Panc1 (cell line): ENCODE measurements around the gene NGB. TPM values are rescaled to one million over a fixed set of nuclear protein-coding genes. Genes with fewer than 3 reads are reported as not detected.

Experiments
- ATAC-seq: fragments of 200-7000 bp; cut with Tn5 transposase; 2 replicates; pipeline ENCODE4 v1.9.1; 2020; ENCODE audit warnings: mild to moderate bottlenecking, moderate library complexity
- BruUV-seq: library from RNA; stranded (reverse); fragments of 400-500 nt; replicated peaks from 2 replicates; lab custom pipeline; 2021; lab: Mats Ljungman, UMichigan
- CTCF ChIA-PET: fragments of 300-600 bp; sonication (Branson Sonifier 250); formaldehyde crosslinking; loops from one replicate; lab custom pipeline; 2022; ENCODE audit warnings: antibody characterized with exemption; lab: Charles Lee
- POLR2A ChIA-PET: fragments of 300-600 bp; sonication (Branson Sonifier 250); formaldehyde crosslinking; loops from one replicate; lab custom pipeline; 2022; ENCODE audit warnings: antibody characterized with exemption; lab: Charles Lee
- DNase-seq: peaks from one replicate; pipeline ENCODE4 v3.0.0-alpha.2; 2010; ENCODE audit warnings: low read depth, low spot score
- H3K27ac ChIP-seq: 2 replicates; pipeline ENCODE4 v1.5.1; 2011; ENCODE audit warnings: mild to moderate bottlenecking, low read length, inconsistent platforms
- H3K27me3 ChIP-seq: fragments of 200-500 bp; sonication (Bioruptor generic); 2 replicates; pipeline ENCODE4 v1.6.0; 2014; ENCODE audit warnings: low read length, inconsistent platforms; ENCODE audit not compliant: control insufficient read depth, insufficient read depth
- H3K36me3 ChIP-seq: fragments of 200-500 bp; sonication (Bioruptor generic); 2 replicates; pipeline ENCODE4 v1.5.1; 2014; ENCODE audit warnings: inconsistent platforms, mild to moderate bottlenecking, low read length, moderate library complexity; ENCODE audit not compliant: control insufficient read depth, insufficient read depth
- H3K4me1 ChIP-seq: 2 replicates; pipeline ENCODE4 v1.5.1; 2011; ENCODE audit warnings: inconsistent platforms, mild to moderate bottlenecking, low read length, moderate library complexity; ENCODE audit not compliant: control insufficient read depth, insufficient read depth
- H3K4me3 ChIP-seq, 2 experiments: 2 replicates each; pipeline ENCODE4 v1.5.1; 2011 to 2012; ENCODE audit warnings: low read depth in 2 of 2, low read length in 2 of 2, mild to moderate bottlenecking in 2 of 2, inconsistent platforms in 1 of 2, moderate library complexity in 1 of 2
- H3K9me3 ChIP-seq: fragments of 200-500 bp; sonication (Bioruptor generic); 2 replicates; pipeline ENCODE4 v1.5.1; 2014; ENCODE audit warnings: low read depth, mild to moderate bottlenecking, inconsistent platforms, low read length, moderate library complexity; ENCODE audit not compliant: control insufficient read depth, insufficient read depth
- CTCF ChIP-seq: fragments of 450-650 bp; IDR thresholded peaks from 2 replicates; pipeline ENCODE4 v1.5.1; 2017; ENCODE audit warnings: mild to moderate bottlenecking
- POLR2AphosphoS5 ChIP-seq: IDR thresholded peaks from 2 replicates; pipeline ENCODE4 v1.6.1; 2012; ENCODE audit warnings: mild to moderate bottlenecking, low read depth, low read length, moderate library complexity
- SIN3A ChIP-seq: IDR thresholded peaks from 2 replicates; pipeline ENCODE4 v1.6.1; 2012; ENCODE audit warnings: low read depth, mild to moderate bottlenecking, low read length, moderate library complexity, borderline replicate concordance; ENCODE audit not compliant: insufficient read depth
- TCF7L2 ChIP-seq: IDR thresholded peaks from 2 replicates; pipeline ENCODE4 v1.6.1; 2011; ENCODE audit warnings: mild to moderate bottlenecking, low read depth, low read length, inconsistent platforms
- in situ Hi-C: cut with HindIII; loops from 2 replicates; pipeline ENCODE4 v1.10.0; 2016; ENCODE audit warnings: low sequenced_read_pairs, low pct_unique_long_range_greater_than_20kb
- intact Hi-C: fragments of 100-400 bp; cut with micrococcal nuclease; formaldehyde crosslinking; loops from one replicate; pipeline ENCODE4 v1.10.0; 2022; ENCODE audit not compliant: unreplicated experiment
- total RNA-seq: library from RNA; stranded (reverse); gene quantifications from one replicate; pipeline ENCODE4 v1.2.1, GENCODE V29; 2021; ENCODE audit not compliant: unreplicated experiment
- TF ChIP-seq, protein P1 (sequence below), 2 experiments: IDR thresholded peaks; 2 replicates each; pipeline ENCODE4 v1.6.1; 2011 to 2012; ENCODE audit warnings: low read depth in 2 of 2, control low read depth in 1 of 2, low read length in 1 of 2, mild to moderate bottlenecking in 1 of 2, moderate library complexity in 1 of 2; ENCODE audit not compliant: insufficient read depth in 1 of 2

Gene NGB
- total RNA-seq, 1 experiment from 2014 or later, result not detected

DNA sequence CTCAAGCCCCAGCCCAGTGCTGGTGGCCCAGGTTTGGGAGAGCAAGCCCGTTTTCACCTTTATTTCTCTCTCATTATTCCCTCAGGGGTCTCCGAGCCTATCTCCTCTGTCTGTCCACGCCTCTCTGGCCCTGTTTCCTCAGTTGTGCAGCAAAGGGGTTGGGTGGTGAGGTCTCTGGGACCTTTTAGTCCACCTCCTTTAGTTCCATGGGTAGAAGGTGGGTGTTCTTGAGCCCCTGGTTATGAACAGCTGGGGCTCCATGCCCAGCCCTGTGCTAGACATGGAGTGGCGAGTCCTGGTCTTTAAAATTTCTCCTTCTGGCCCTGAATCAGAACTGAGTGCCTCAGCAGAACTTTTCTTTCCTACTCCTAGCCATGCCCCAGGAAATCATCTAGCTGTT, 1.3 kb upstream of the NGB start:
- no peaks in the 10 kb centered on the region for H3K27me3 ChIP-seq
- peaks cover 4% of the 10 kb centered on the region for H3K4me1 ChIP-seq
- ATAC-seq (no peak), DNase-seq (no peak)
- H3K27ac ChIP-seq, result no peak overlapping the region
- intact Hi-C loops, result no loop called here
- no peaks in the 10 kb centered on the region for H3K36me3 ChIP-seq
- POLR2A ChIA-PET, result no interaction called here
- no peak overlapping the region for H3K4me3 ChIP-seq
- no peaks in the 10 kb centered on the region for H3K9me3 ChIP-seq
- no TSS peak for BruUV-seq
- CTCF ChIA-PET, result interaction anchor here (0.6 kb wide), 1 partner anchor 49 kb away, joined by 7 read pairs; the partner anchor contains the start of genes GSTZ1 and POMT2
- in situ Hi-C loops, result no loop called here
- no peak for TF ChIP-seq CTCF

GRCh38 chr14:77270361-77271112, 469 bp downstream of the NGB start:
- no peak for TF ChIP-seq CTCF
- TF ChIP-seq POLR2AphosphoS5, result no peak
- TF ChIP-seq TCF7L2, result no peak
- no peak for TF ChIP-seq SIN3A
- TF ChIP-seq, protein P1, sequence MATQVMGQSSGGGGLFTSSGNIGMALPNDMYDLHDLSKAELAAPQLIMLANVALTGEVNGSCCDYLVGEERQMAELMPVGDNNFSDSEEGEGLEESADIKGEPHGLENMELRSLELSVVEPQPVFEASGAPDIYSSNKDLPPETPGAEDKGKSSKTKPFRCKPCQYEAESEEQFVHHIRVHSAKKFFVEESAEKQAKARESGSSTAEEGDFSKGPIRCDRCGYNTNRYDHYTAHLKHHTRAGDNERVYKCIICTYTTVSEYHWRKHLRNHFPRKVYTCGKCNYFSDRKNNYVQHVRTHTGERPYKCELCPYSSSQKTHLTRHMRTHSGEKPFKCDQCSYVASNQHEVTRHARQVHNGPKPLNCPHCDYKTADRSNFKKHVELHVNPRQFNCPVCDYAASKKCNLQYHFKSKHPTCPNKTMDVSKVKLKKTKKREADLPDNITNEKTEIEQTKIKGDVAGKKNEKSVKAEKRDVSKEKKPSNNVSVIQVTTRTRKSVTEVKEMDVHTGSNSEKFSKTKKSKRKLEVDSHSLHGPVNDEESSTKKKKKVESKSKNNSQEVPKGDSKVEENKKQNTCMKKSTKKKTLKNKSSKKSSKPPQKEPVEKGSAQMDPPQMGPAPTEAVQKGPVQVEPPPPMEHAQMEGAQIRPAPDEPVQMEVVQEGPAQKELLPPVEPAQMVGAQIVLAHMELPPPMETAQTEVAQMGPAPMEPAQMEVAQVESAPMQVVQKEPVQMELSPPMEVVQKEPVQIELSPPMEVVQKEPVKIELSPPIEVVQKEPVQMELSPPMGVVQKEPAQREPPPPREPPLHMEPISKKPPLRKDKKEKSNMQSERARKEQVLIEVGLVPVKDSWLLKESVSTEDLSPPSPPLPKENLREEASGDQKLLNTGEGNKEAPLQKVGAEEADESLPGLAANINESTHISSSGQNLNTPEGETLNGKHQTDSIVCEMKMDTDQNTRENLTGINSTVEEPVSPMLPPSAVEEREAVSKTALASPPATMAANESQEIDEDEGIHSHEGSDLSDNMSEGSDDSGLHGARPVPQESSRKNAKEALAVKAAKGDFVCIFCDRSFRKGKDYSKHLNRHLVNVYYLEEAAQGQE (IDR thresholded peaks at IDR 0.05; ENCODE audit: insufficient read depth in 1 of 2, low read depth in 2 of 2, low read length in 1 of 2), result no peak
- Histone ChIP-seq H3K36me3 (no peaks in the 10 kb centered on the region), H3K9me3 (no peaks in the 10 kb centered on the region), H3K27ac (no peak overlapping the region), H3K27me3 (no peaks in the 10 kb centered on the region), H3K4me3 (no peak overlapping the region), H3K4me1 (peaks cover 4% of the 10 kb centered on the region)
- ChIA-PET CTCF (no interaction called here), POLR2A (interaction anchor here (0.6 kb wide), 1 partner anchor 173 kb away, joined by 3 read pairs; no protein-coding TSS in a partner anchor)
- intact Hi-C loops (no loop called here), in situ Hi-C loops (no loop called here)
- ATAC-seq (0 out of 2 replicates have a peak, but pooled peaks have one; percentile 10), DNase-seq (no peak)
- BruUV-seq, result no TSS peak
